Epithelial cell of proximal tubule (primary cell): ENCODE results near the gene RUNX1. TPM values are rescaled to one million over a fixed set of nuclear protein-coding genes. Genes with fewer than 3 reads are reported as not detected.

ENCODE experiments used
- DNase-seq: peaks from one replicate; pipeline ENCODE4 v3.0.0-alpha.2; 2011; ENCODE audit warnings: low read depth
- H3K4me3 ChIP-seq: 2 replicates; pipeline ENCODE4 v1.5.1; 2011; ENCODE audit warnings: low read depth, mild to moderate bottlenecking, low read length
- CTCF ChIP-seq: conservative IDR thresholded peaks from 2 replicates; pipeline ENCODE4 v1.5.1; 2012; ENCODE audit warnings: low read depth, mild to moderate bottlenecking, low read length
- total RNA-seq: library from RNA; depleted of rRNA; stranded (reverse); fragments of >200 nt; gene quantifications from 2 replicates; pipeline ENCODE4 v1.2.3, GENCODE V29; 2015

The RUNX1 gene
- total RNA-seq, 1 donor from 2014 or later, result 11.3 TPM

DNA sequence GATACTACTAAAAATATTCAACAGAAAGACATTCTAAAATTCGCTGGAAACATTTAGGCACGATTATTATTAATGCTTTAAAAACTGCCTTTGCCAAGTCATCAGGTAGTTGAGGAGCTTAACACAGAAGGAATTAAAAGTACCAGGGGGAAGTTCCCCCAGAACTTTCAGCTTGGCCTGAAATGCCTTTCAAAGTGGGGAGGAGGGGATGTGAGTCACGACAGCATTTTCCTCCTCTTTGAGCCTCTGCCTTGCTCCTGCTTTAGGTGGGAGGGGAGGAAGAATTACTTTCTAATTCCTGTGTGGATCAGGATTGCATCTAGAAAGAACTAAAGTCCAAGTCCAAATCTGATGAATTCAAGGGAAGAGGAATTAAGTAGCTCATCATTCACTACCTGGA, 196.7 kb downstream of the RUNX1 start:
- TF ChIP-seq CTCF, result no peak
- H3K4me3 ChIP-seq, result no peak overlapping the region
- no peak for DNase-seq

GRCh38 chr21:34850166-34850690, 198.9 kb downstream of the RUNX1 start:
- no peak overlapping the region for H3K4me3 ChIP-seq
- TF ChIP-seq CTCF, result no peak
- DNase-seq, result no peak

DNA sequence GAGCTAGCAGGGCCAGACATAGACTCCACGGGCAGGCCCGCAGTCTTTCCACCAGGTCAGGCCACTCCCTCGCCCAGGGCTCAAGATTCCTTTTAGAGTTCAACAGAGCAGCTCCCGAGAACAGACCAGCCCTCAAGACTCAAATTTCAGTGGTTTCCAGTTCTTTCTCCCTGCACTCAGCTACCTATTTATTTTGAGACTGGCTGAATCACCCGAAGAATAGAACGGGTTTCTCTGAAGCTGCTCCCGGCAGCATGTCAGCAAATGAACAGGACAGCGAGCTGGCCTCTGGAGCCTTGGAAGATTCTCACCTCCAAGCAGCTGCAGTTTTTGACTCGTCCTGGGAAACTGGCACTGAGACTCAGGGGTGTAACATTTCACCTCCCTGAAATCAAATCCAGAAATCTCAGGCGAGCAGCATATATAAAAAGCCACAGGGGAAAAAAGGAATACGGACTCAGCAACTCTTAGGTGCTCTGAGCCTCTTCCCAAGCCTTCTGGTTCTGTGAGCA, 202.4 kb downstream of the RUNX1 start:
- H3K4me3 ChIP-seq, result no peak overlapping the region
- TF ChIP-seq CTCF, result no peak
- no peak for DNase-seq

- H3K4me3 ChIP-seq, result no peak overlapping the region
- TF ChIP-seq CTCF, result no peak
- peak; percentile 30 for DNase-seq
Observed at GRCh38 chr21:34845521-34846451, 203.3 kb downstream of the RUNX1 start.

GRCh38 chr21:34844924-34845238, 204.2 kb downstream of the RUNX1 start:
- H3K4me3 ChIP-seq, result no peak overlapping the region
- TF ChIP-seq CTCF, result no peak
- no peak for DNase-seq

- TF ChIP-seq CTCF, result no peak
- no peak overlapping the region for H3K4me3 ChIP-seq
- no peak for DNase-seq
Observed at GRCh38 chr21:34844013-34844923, 204.8 kb downstream of the RUNX1 start.
